Adrenal gland (tissue), 5 donors: ENCODE results near the gene CUX1.

Source experiments
- CTCF ChIP-seq, 6 experiments: fragments of 450-650 bp in 4 of 6; fragments of 200-600 bp in 2 of 6; sonication (generic) in 1 of 6; IDR thresholded peaks; 1 replicate in 5 of 6; 2 replicates in 1 of 6; pipeline versions ENCODE4 v1.5.1 to v1.8.0; 2016 to 2021; ENCODE audit warnings: antibody characterized with exemption in 6 of 6, mild to moderate bottlenecking in 2 of 6, moderate library complexity in 1 of 6
- POLR2A ChIP-seq, 2 donors: fragments of 450-650 bp; IDR thresholded peaks; one replicate each; pipeline ENCODE4 v1.6.1; 2017; ENCODE audit warnings: antibody characterized with exemption in 2 of 2, mild to moderate bottlenecking in 2 of 2, moderate library complexity in 1 of 2
- donor health status: DM: no; HTN: no; CAD: no.

- TF ChIP-seq CTCF (IDR thresholded peaks at IDR 0.05) (no peak), POLR2A (IDR thresholded peaks at IDR 0.05) (no peak)
These were observed 278.0 kb downstream of the CUX1 start for GRCh38 chr7:102095321-102096011.
